KMS-11 (cell line): ENCODE data around the gene AUTS2.

Experiments
- H2AFZ ChIP-seq: fragments of 200-600 bp; sonication (generic); 2 replicates; pipeline ENCODE4 v1.6.1; 2016; ENCODE audit warnings: antibody characterized with exemption, mixed run types, low read depth
- H3K27ac ChIP-seq: fragments of 200-600 bp; sonication (generic); 2 replicates; pipeline ENCODE4 v1.6.1; 2016; ENCODE audit warnings: mild to moderate bottlenecking, mixed run types
- H3K27me3 ChIP-seq: fragments of 200-600 bp; sonication (generic); 2 replicates; pipeline ENCODE4 v1.6.1; 2017; ENCODE audit warnings: mild to moderate bottlenecking, low read depth, mixed run types, moderate library complexity; ENCODE audit not compliant: insufficient read depth
- H3K36me3 ChIP-seq: fragments of 200-600 bp; sonication (generic); 2 replicates; pipeline ENCODE4 v1.6.1; 2017; ENCODE audit warnings: mild to moderate bottlenecking, mixed run types; ENCODE audit not compliant: insufficient read depth
- H3K4me1 ChIP-seq: fragments of 200-600 bp; sonication (generic); 2 replicates; pipeline ENCODE4 v1.6.1; 2016; ENCODE audit warnings: mild to moderate bottlenecking, low read depth, mixed run types; ENCODE audit not compliant: poor library complexity, severe bottlenecking
- H3K4me2 ChIP-seq: fragments of 200-600 bp; sonication (generic); 2 replicates; pipeline ENCODE4 v1.7.0; 2016; ENCODE audit warnings: mild to moderate bottlenecking, mixed run types
- H3K4me3 ChIP-seq: fragments of 200-600 bp; sonication (generic); IDR thresholded peaks from 2 replicates; pipeline ENCODE4 v1.6.1; 2017; ENCODE audit warnings: low read depth, low read length, mixed read lengths; ENCODE audit not compliant: insufficient read depth
- H3K79me2 ChIP-seq: fragments of 200-600 bp; sonication (generic); 2 replicates; pipeline ENCODE4 v1.6.1; 2016; ENCODE audit warnings: low read depth, mixed run types; ENCODE audit not compliant: insufficient read depth
- H3K9ac ChIP-seq: fragments of 200-600 bp; sonication (generic); 2 replicates; pipeline ENCODE4 v1.6.1; 2016; ENCODE audit warnings: mild to moderate bottlenecking, mixed run types
- H4K20me1 ChIP-seq: fragments of 200-600 bp; sonication (generic); 2 replicates; pipeline ENCODE4 v1.6.1; 2016; ENCODE audit warnings: mild to moderate bottlenecking, mixed run types; ENCODE audit not compliant: insufficient read depth
- TF ChIP-seq, protein P1 (sequence below): fragments of 200-600 bp; sonication (generic); conservative IDR thresholded peaks from 2 replicates; pipeline ENCODE4 v1.6.1; 2017; ENCODE audit warnings: low read depth, mild to moderate bottlenecking, antibody characterized with exemption, low read length, moderate library complexity, mixed read lengths

Gene AUTS2

DNA sequence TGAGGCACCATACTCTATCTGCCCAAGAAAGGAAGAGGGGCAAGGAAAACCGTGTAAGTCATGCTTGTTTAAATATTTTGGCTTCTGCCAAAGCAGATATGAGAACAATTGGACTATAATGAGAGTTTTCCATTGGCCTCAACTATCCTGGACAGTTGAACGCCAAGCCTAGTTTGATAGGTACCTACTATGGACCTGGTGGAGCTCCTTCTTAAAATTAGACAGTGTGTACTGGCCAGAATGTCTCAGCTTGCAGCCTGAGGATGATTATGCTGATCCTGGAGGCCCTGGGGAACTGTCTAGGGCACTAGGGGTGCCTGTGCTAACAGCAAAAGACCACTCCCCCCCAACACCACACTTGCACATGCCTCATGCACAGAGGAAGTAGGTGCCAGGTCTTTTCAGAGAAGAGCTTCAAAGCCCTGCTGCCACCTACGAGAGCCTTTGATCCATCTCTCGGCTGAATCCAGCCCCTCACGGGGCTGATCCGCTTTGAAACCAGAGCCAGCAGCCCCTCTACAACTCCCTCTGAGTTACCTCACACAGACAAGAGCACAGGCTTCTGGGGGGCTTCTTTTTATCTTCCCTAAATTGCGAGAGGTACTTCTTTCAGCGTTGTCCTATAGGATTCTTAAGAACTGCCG, 1059.8 kb downstream of the AUTS2 start:
- Histone ChIP-seq H3K4me1 (no peaks in the 10 kb centered on the region), H3K4me2 (no peak overlapping the region), H3K27me3 (no peaks in the 10 kb centered on the region), H2AFZ (no peak overlapping the region), H3K27ac (no peak overlapping the region), H3K4me3 (no peak overlapping the region), H3K9ac (no peak overlapping the region), H3K36me3 (no peaks in the 10 kb centered on the region), H3K79me2 (no peaks in the 10 kb centered on the region), H4K20me1 (no peaks in the 10 kb centered on the region)
- TF ChIP-seq, protein P1, sequence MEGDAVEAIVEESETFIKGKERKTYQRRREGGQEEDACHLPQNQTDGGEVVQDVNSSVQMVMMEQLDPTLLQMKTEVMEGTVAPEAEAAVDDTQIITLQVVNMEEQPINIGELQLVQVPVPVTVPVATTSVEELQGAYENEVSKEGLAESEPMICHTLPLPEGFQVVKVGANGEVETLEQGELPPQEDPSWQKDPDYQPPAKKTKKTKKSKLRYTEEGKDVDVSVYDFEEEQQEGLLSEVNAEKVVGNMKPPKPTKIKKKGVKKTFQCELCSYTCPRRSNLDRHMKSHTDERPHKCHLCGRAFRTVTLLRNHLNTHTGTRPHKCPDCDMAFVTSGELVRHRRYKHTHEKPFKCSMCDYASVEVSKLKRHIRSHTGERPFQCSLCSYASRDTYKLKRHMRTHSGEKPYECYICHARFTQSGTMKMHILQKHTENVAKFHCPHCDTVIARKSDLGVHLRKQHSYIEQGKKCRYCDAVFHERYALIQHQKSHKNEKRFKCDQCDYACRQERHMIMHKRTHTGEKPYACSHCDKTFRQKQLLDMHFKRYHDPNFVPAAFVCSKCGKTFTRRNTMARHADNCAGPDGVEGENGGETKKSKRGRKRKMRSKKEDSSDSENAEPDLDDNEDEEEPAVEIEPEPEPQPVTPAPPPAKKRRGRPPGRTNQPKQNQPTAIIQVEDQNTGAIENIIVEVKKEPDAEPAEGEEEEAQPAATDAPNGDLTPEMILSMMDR: no peak

DNA sequence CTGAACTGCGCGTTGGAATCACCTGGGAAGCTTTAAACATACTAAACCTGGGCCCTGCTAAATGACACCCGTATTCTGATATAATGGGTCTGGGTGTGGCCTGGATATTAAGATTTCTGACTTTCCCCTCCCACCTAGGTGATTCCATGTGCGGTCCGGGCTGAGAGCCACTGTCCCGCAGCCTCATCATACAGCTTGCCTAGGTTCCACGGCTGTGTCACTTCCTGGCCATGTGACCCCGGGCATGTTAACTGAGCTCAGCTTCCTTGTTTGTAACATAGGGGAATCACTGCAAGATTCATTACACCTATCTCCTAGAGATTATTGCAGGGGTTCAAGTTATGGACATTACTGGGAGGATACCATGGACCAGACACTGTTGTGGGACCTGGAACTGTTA, 1061.0 kb downstream of the AUTS2 start:
- no peaks in the 10 kb centered on the region for H4K20me1 ChIP-seq
- H3K4me2 ChIP-seq: no peak overlapping the region
- no peak overlapping the region for H3K4me3 ChIP-seq
- no peak overlapping the region for H3K9ac ChIP-seq
- H2AFZ ChIP-seq: no peak overlapping the region
- no peaks in the 10 kb centered on the region for H3K4me1 ChIP-seq
- no peaks in the 10 kb centered on the region for H3K36me3 ChIP-seq
- no peaks in the 10 kb centered on the region for H3K27me3 ChIP-seq
- no peaks in the 10 kb centered on the region for H3K79me2 ChIP-seq
- TF ChIP-seq, protein P1: no peak
- no peak overlapping the region for H3K27ac ChIP-seq

DNA sequence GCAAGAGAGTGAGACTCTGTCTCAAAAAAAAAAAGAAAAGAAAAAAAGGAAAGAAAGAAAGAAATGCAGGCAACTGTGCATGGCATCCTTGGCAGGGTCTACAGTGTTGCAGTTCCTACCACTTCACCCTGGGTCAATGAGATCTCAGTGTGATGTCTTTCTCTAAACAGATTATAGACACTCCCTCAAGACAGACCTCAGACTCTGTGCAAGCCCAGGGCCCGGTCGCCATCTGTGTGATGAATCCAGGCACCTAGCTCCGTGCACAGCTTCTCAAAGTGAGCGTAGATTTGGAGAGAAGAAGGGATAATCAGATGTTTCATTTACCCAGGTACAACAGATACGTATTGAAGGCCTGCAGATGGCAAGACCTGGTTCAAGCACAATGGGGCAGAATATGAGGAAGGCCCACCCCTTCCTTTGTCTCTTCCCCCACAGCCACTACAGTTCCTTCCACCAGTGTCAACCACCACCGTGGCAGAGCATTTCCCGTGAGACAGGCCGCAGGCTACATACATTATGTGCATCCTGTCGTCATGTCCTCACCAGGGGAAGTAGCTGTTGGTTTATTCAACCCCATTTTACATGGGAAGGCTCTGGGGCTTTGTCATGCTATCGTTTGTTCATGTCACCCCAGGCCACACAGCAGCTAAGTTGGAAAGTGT, 1062.0 kb downstream of the AUTS2 start:
- H3K4me3 ChIP-seq: no peak overlapping the region
- no peak overlapping the region for H3K4me2 ChIP-seq
- H3K9ac ChIP-seq: no peak overlapping the region
- H4K20me1 ChIP-seq: no peaks in the 10 kb centered on the region
- H2AFZ ChIP-seq: no peak overlapping the region
- H3K27me3 ChIP-seq: no peaks in the 10 kb centered on the region
- TF ChIP-seq, protein P1: no peak
- H3K79me2 ChIP-seq: no peaks in the 10 kb centered on the region
- no peak overlapping the region for H3K27ac ChIP-seq
- H3K36me3 ChIP-seq: no peaks in the 10 kb centered on the region
- H3K4me1 ChIP-seq: no peaks in the 10 kb centered on the region

DNA sequence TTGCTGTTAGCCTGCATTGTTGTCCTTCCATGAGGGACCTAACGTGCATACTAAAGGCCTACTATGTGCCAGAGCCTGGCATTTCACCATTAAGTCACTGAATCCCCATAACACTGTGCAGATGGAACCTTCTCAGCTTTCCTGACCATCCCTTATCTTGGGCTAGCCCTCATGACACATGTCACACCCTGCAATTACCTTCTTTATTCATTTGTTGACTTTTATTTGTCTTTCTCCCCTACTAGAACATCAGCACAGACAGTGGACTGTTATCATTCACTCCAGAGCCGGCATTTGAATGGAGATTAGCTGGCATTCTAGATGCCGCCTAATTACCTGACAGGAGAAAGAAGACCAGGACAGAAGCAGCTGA, 1062.5 kb downstream of the AUTS2 start:
- Histone ChIP-seq H3K4me3 (no peak overlapping the region), H3K36me3 (no peaks in the 10 kb centered on the region), H3K27me3 (no peaks in the 10 kb centered on the region), H3K4me1 (no peaks in the 10 kb centered on the region), H3K27ac (no peak overlapping the region), H4K20me1 (no peaks in the 10 kb centered on the region), H3K9ac (no peak overlapping the region), H3K4me2 (no peak overlapping the region), H2AFZ (no peak overlapping the region), H3K79me2 (no peaks in the 10 kb centered on the region)
- TF ChIP-seq, protein P1: no peak
